Progenitor cell of endocrine pancreas (in vitro differentiated cells): Measurements from ENCODE around the gene DIPK2B. TPM values are rescaled to one million over a fixed set of nuclear protein-coding genes. Genes with fewer than 3 reads are reported as not detected.

Source experiments
- DNase-seq: peaks from one replicate; pipeline ENCODE4 v3.0.0; 2021; ENCODE audit warnings: low spot score; ENCODE audit not compliant: unreplicated experiment
- H3K27ac Mint-ChIP-seq: 2 replicates; pipeline ENCODE4 v1.8.0; 2021; ENCODE audit warnings: mild to moderate bottlenecking, moderate library complexity, mixed read lengths
- H3K27me3 Mint-ChIP-seq: 2 replicates; pipeline ENCODE4 v1.8.0; 2021; ENCODE audit warnings: mixed read lengths
- H3K36me3 Mint-ChIP-seq: 2 replicates; pipeline ENCODE4 v1.8.0; 2022; ENCODE audit warnings: mixed read lengths; ENCODE audit not compliant: insufficient read depth
- H3K4me1 Mint-ChIP-seq: 2 replicates; pipeline ENCODE4 v1.8.0; 2021; ENCODE audit warnings: low read depth, mixed read lengths
- H3K4me3 Mint-ChIP-seq: 2 replicates; pipeline ENCODE4 v1.8.0; 2021; ENCODE audit warnings: low read depth, mild to moderate bottlenecking, moderate library complexity, mixed read lengths
- H3K9me3 Mint-ChIP-seq: 2 replicates; pipeline ENCODE4 v1.8.0; 2021; ENCODE audit warnings: low read depth, mixed read lengths
- CTCF ChIP-seq: fragments of 200-600 bp; sonication (generic); IDR thresholded peaks from one replicate; pipeline ENCODE4 v1.5.0; 2021; ENCODE audit warnings: antibody characterized with exemption, mild to moderate bottlenecking; ENCODE audit not compliant: unreplicated experiment
- total RNA-seq: library from RNA; stranded (reverse); gene quantifications from 2 replicates; pipeline ENCODE4 v1.2.1, GENCODE V29; 2021

The DIPK2B gene
- total RNA-seq, 1 donor from 2014 or later = not detected

GRCh38 chrX:45187731-45188130 lies 12.9 kb downstream of the DIPK2B start:
- H3K36me3 Mint-ChIP-seq = no peaks in the 10 kb centered on the region
- H3K4me1 Mint-ChIP-seq = peaks cover 2% of the 10 kb centered on the region
- no peak overlapping the region for H3K27ac Mint-ChIP-seq
- TF ChIP-seq CTCF = no peak
- peaks cover 13% of the 10 kb centered on the region for H3K9me3 Mint-ChIP-seq
- no peaks in the 10 kb centered on the region for H3K27me3 Mint-ChIP-seq
- H3K4me3 Mint-ChIP-seq = no peak overlapping the region
- no peak for DNase-seq

GRCh38 chrX:45186643-45187026 lies 14.0 kb downstream of the DIPK2B start:
- Mint-ChIP-seq H3K27me3 (no peaks in the 10 kb centered on the region), H3K4me3 (no peak overlapping the region), H3K9me3 (peaks cover 14% of the 10 kb centered on the region), H3K4me1 (peaks cover 2% of the 10 kb centered on the region), H3K27ac (no peak overlapping the region), H3K36me3 (no peaks in the 10 kb centered on the region)
- no peak for DNase-seq
- no peak for TF ChIP-seq CTCF

GRCh38 chrX:45184211-45184610 lies 16.5 kb downstream of the DIPK2B start:
- no peak for DNase-seq
- H3K9me3 Mint-ChIP-seq = peaks cover 17% of the 10 kb centered on the region
- TF ChIP-seq CTCF = no peak
- H3K27ac Mint-ChIP-seq = no peak overlapping the region
- H3K4me1 Mint-ChIP-seq = peaks cover 2% of the 10 kb centered on the region
- no peaks in the 10 kb centered on the region for H3K36me3 Mint-ChIP-seq
- H3K27me3 Mint-ChIP-seq = no peaks in the 10 kb centered on the region
- no peak overlapping the region for H3K4me3 Mint-ChIP-seq

- no peaks in the 10 kb centered on the region for H3K4me1 Mint-ChIP-seq
- no peaks in the 10 kb centered on the region for H3K36me3 Mint-ChIP-seq
- peaks cover 22% of the 10 kb centered on the region for H3K9me3 Mint-ChIP-seq
- no peak for DNase-seq
- H3K27me3 Mint-ChIP-seq = no peaks in the 10 kb centered on the region
- no peak overlapping the region for H3K4me3 Mint-ChIP-seq
- H3K27ac Mint-ChIP-seq = no peak overlapping the region
- TF ChIP-seq CTCF = no peak
Measured at GRCh38 chrX:45172890-45173289, 27.8 kb downstream of the DIPK2B start.

GRCh38 chrX:45166781-45167180 lies 33.9 kb downstream of the DIPK2B start:
- no peaks in the 10 kb centered on the region for H3K36me3 Mint-ChIP-seq
- no peaks in the 10 kb centered on the region for H3K4me1 Mint-ChIP-seq
- H3K9me3 Mint-ChIP-seq = peaks cover 11% of the 10 kb centered on the region
- H3K27me3 Mint-ChIP-seq = no peaks in the 10 kb centered on the region
- no peak overlapping the region for H3K27ac Mint-ChIP-seq
- DNase-seq = no peak
- no peak overlapping the region for H3K4me3 Mint-ChIP-seq
- no peak for TF ChIP-seq CTCF
